Stomach (tissue), 4 donors: ENCODE data around the gene RXRA.

Experiments used
- CTCF ChIP-seq, 7 experiments: fragments of 450-650 bp in 4 of 7; fragments of 200-600 bp in 3 of 7; sonication (generic) in 3 of 7; IDR thresholded peaks; one replicate each; pipeline ENCODE4 v1.5.1; 2016 to 2019; ENCODE audit warnings: antibody characterized with exemption in 7 of 7, control low read depth in 2 of 7, mild to moderate bottlenecking in 1 of 7
- POLR2A ChIP-seq, 4 donors: fragments of 450-650 bp; IDR thresholded peaks; one replicate each; pipeline ENCODE4 v1.6.1; 2016; ENCODE audit warnings: antibody characterized with exemption in 4 of 4, control low read depth in 2 of 4, mild to moderate bottlenecking in 1 of 4, moderate library complexity in 1 of 4

- TF ChIP-seq CTCF (IDR thresholded peaks at IDR 0.05) (no peak), POLR2A (IDR thresholded peaks at IDR 0.05) (no peak)
These were observed 34.8 kb upstream of the RXRA start for GRCh38 chr9:134291452-134291881.
